HepG2 (cell line): ENCODE results near the gene ASAP2. TPM values are rescaled to one million over a fixed set of nuclear protein-coding genes. Genes with fewer than 3 reads are reported as not detected.

ENCODE experiments used
- ATAC-seq: fragments of 200-7000 bp; cut with Tn5 transposase; 3 replicates; pipeline ENCODE4 v1.9.1; 2020; ENCODE audit warnings: mild to moderate bottlenecking, moderate library complexity
- BruUV-seq: library from RNA; stranded (reverse); fragments of 400-500 nt; replicated peaks from 2 replicates; lab custom pipeline; 2021; lab: Mats Ljungman, UMichigan
- CTCF ChIA-PET: fragments of 300-600 bp; formaldehyde crosslinking; extraction: SDS; loops from one replicate; lab custom pipeline; 2021; ENCODE audit warnings: low total read pairs, inconsistent platforms, low intra/inter-chr PET ratio; lab: Yijun Ruan, JAX
- POLR2A ChIA-PET: fragments of 350-600 bp; sonication (Branson Sonifier 250); formaldehyde crosslinking; loops from one replicate; lab custom pipeline; 2020; ENCODE audit warnings: antibody characterized with exemption, inconsistent platforms; lab: Yijun Ruan, JAX
- DNase-seq: peaks from one replicate; pipeline ENCODE4 v3.0.0-alpha.2; 2015; ENCODE audit warnings: low spot score
- FAIRE-seq: peaks from 3 replicates; lab custom pipeline; 2011; peaks lifted over from hg19 to GRCh38; lab: Jason Lieb, UNC
- H2AFZ ChIP-seq: one replicate; pipeline ENCODE4 v1.6.1; 2011; ENCODE audit warnings: low read length, inconsistent platforms
- H3K27ac ChIP-seq: fragments of 300-600 bp; 3 replicates; pipeline ENCODE4 v1.8.0; 2011; ENCODE audit warnings: mixed run types, mild to moderate bottlenecking, mixed read lengths, low read length, inconsistent platforms; ENCODE audit not compliant: insufficient read depth; ENCODE audit errors: extremely low read length
- H3K27me3 ChIP-seq, 2 experiments: fragments of 200-600 bp in 1 of 2; 2 replicates in 1 of 2; 3 replicates in 1 of 2; pipeline versions ENCODE4 v1.6.0 to v1.8.0; 2011; ENCODE audit warnings: low read length in 2 of 2, mild to moderate bottlenecking in 2 of 2, moderate library complexity in 2 of 2, inconsistent platforms in 1 of 2; ENCODE audit not compliant: insufficient read depth in 2 of 2, control insufficient read depth in 1 of 2
- H3K36me3 ChIP-seq, 2 experiments: fragments of 200-600 bp in 1 of 2; replicated peaks in 1 of 2; 2 replicates in 1 of 2; 3 replicates in 1 of 2; pipeline versions ENCODE4 v1.5.1 to v1.8.0; 2011; ENCODE audit warnings: low read length in 2 of 2, inconsistent platforms in 1 of 2; ENCODE audit not compliant: insufficient read depth in 2 of 2, control insufficient read depth in 1 of 2
- H3K4me1 ChIP-seq: 2 replicates; pipeline ENCODE4 v1.5.1; 2012; ENCODE audit warnings: low read length, inconsistent platforms; ENCODE audit not compliant: insufficient read depth
- H3K4me2 ChIP-seq: 2 replicates; pipeline ENCODE4 v1.6.0; 2011; ENCODE audit warnings: low read depth, low read length, inconsistent platforms
- H3K4me3 ChIP-seq, 3 experiments: fragments of 200-600 bp in 1 of 3; sonication (generic), shearing (Covaris generic) in 1 of 3; replicated peaks in 1 of 3; 2 replicates each; pipeline ENCODE4 v1.5.1; 2011 to 2016; ENCODE audit warnings: low read length in 3 of 3, inconsistent platforms in 2 of 3, low read depth in 2 of 3, mild to moderate bottlenecking in 2 of 3, control low read depth in 1 of 3, mixed read lengths in 1 of 3; ENCODE audit not compliant: insufficient read depth in 1 of 3
- H3K79me2 ChIP-seq: one replicate; pipeline ENCODE4 v1.6.1; 2011; ENCODE audit warnings: low read length, inconsistent platforms; ENCODE audit not compliant: insufficient read depth
- H3K9ac ChIP-seq: 2 replicates; pipeline ENCODE4 v1.6.0; 2011; ENCODE audit warnings: mild to moderate bottlenecking, low read depth, low read length, inconsistent platforms; ENCODE audit not compliant: insufficient read depth
- H3K9me3 ChIP-seq: 2 replicates; pipeline ENCODE4 v1.5.1; 2012; ENCODE audit warnings: mild to moderate bottlenecking, low read length
- H4K20me1 ChIP-seq: 2 replicates; pipeline ENCODE4 v1.6.0; 2011; ENCODE audit warnings: inconsistent platforms, mild to moderate bottlenecking, low read length, moderate library complexity; ENCODE audit not compliant: insufficient read depth
- ATF4 ChIP-seq, 2 experiments: fragments of 450-650 bp in 1 of 2; sonication (generic) in 1 of 2; formaldehyde crosslinking; IDR thresholded peaks; 2 replicates each; pipeline versions ENCODE4 v1.5.0 to v1.8.0; 2020 to 2022; ENCODE audit warnings: mild to moderate bottlenecking in 1 of 2, missing genetic modification reagents in 1 of 2
- CEBPG ChIP-seq: IDR thresholded peaks from 2 replicates; pipeline ENCODE4 v1.6.1; 2016
- GZF1 ChIP-seq: sonication (generic); formaldehyde crosslinking; IDR thresholded peaks from 2 replicates; pipeline ENCODE4 v1.5.1; 2020; ENCODE audit warnings: mild to moderate bottlenecking, missing genetic modification reagents
- HNRNPK ChIP-seq: fragments of 200-400 bp; formaldehyde crosslinking; IDR thresholded peaks from 2 replicates; pipeline ENCODE4 v1.6.1; 2018; ENCODE audit warnings: low read length, low read depth, moderate library complexity, mild to moderate bottlenecking; ENCODE audit not compliant: poor library complexity, severe bottlenecking
- IRX3 ChIP-seq: sonication (generic); formaldehyde crosslinking; IDR thresholded peaks from 2 replicates; pipeline ENCODE4 v1.8.1; 2023; ENCODE audit warnings: mild to moderate bottlenecking, low read depth, missing genetic modification reagents, borderline replicate concordance
- RXRA ChIP-seq: sonication (generic); formaldehyde crosslinking; IDR thresholded peaks from 2 replicates; pipeline ENCODE4 v1.5.1; 2020; ENCODE audit warnings: missing genetic modification reagents
- RXRB ChIP-seq: IDR thresholded peaks from 2 replicates; pipeline ENCODE4 v1.6.1; 2016; ENCODE audit warnings: borderline replicate concordance, missing genetic modification reagents, missing compliant biosample characterization
- THRA ChIP-seq: sonication (generic); formaldehyde crosslinking; IDR thresholded peaks from 2 replicates; pipeline ENCODE4 v1.4.0; 2020; ENCODE audit warnings: missing genetic modification reagents, borderline replicate concordance
- ZSCAN22 ChIP-seq: sonication (generic); formaldehyde crosslinking; IDR thresholded peaks from 2 replicates; pipeline ENCODE4 v1.4.0; 2020; ENCODE audit warnings: mild to moderate bottlenecking, missing genetic modification reagents
- WGBS: methylation state at CpG from one replicate; pipeline ENCODE4 v1.1.6; 2017; ENCODE audit warnings: low lambda C conversion rate; 5-methylcytosine and 5-hydroxymethylcytosine counted together
- in situ Hi-C: cut with HindIII; loops from 2 replicates; pipeline ENCODE4 v1.10.0; 2017; ENCODE audit warnings: low pct_unique_long_range_greater_than_20kb; ENCODE audit not compliant: extremely low pct_ligation_motif_present
- intact Hi-C: fragments of 100-400 bp; cut with micrococcal nuclease; formaldehyde crosslinking; loops from one replicate; pipeline ENCODE4 v1.10.0; 2022; ENCODE audit not compliant: unreplicated experiment
- polyA plus RNA-seq, 8 experiments: library from polyadenylated mRNA; depleted of rRNA in 3 of 8; stranded (reverse) in 7 of 8; unstranded in 1 of 8; fragments of >200 nt; fragmentation: Illumina TruSeq in 4 of 8; extraction: Trizol in 4 of 8; gene quantifications; 2 replicates each; pipeline versions ENCODE4 v1.2.1 to v1.2.3, GENCODE V29; 2011 to 2016; ENCODE audit warnings: low read depth in 4 of 8, missing spikeins in 1 of 8, mixed read lengths in 1 of 8; ENCODE audit not compliant: insufficient read depth in 1 of 8
- total RNA-seq, 5 experiments: library from RNA; depleted of rRNA; stranded (reverse); fragments of >200 nt; fragmentation: Illumina TruSeq; extraction: Trizol; gene quantifications; 2 replicates each; pipeline ENCODE4 v1.2.3, GENCODE V29; 2016; ENCODE audit warnings: low read depth in 1 of 5

ASAP2 gene
- total and polyA plus RNA-seq, 2 of the 13 experiments (the other 11 are each of a cell fraction or from before 2014, with no cell fraction given), result 7.3 to 22.3 TPM

- Histone ChIP-seq H3K9me3 (no peaks in the 10 kb centered on the region), H3K4me1 (no peaks in the 10 kb centered on the region), H3K79me2 (no peaks in the 10 kb centered on the region), H2AFZ (no peak overlapping the region), H3K4me2 (no peak overlapping the region), H3K9ac (no peak overlapping the region), H3K27me3 (peaks cover 2 to 15% of the 10 kb centered on the region in 2 experiments; a peak in 4 of 5 replicates), H3K4me3 (no peak overlapping the region), H3K27ac (no peak overlapping the region), H3K36me3 (no peaks in the 10 kb centered on the region), H4K20me1 (no peaks in the 10 kb centered on the region)
- ATAC-seq (0 out of 3 replicates have a peak, but pooled peaks have one; percentile 17), FAIRE-seq (no peak), DNase-seq (no peak)
- TF ChIP-seq IRX3 (CRISPR knock-in tag) (no peak), ATF4 (CRISPR knock-in tag; IDR thresholded peaks at IDR 0.05) (peak in 1 of 2 experiments; percentile 63; a peak in 2 of 4 replicates), RXRB (CRISPR knock-in tag) (peak; percentile 66; the same call in 1 of the 2 replicates), GZF1 (CRISPR knock-in tag) (peak; percentile 98), ZSCAN22 (CRISPR knock-in tag) (no peak), RXRA (CRISPR knock-in tag) (peak; percentile 65), HNRNPK (no peak), CEBPG (CRISPR knock-in tag) (0 out of 2 replicates have a peak, but pooled peaks have one; percentile 39), THRA (CRISPR knock-in tag) (peak; percentile 90; the same call in 1 of the 2 replicates)
- intact Hi-C loops (no loop called here), in situ Hi-C loops (no loop called here)
- ChIA-PET CTCF (no interaction called here), POLR2A (interaction anchor here (0.6 to 0.9 kb wide), 2 partner anchors 16 to 75 kb away, joined by 3 to 5 read pairs; no protein-coding TSS in a partner anchor)
- BruUV-seq, result no TSS peak
- 8% methylated on average over 10 of the region's 10 CpGs for WGBS
Measured at GRCh38 chr2:9158786-9159779, 47.5 kb upstream of the ASAP2 start.
